Brain microvascular endothelial cell (primary cell): ENCODE measurements around the gene DAGLA.

Source experiments
- DNase-seq: peaks from one replicate; pipeline ENCODE4 v3.0.0-alpha.2; 2020
- H3K27ac ChIP-seq: fragments of 250-450 bp; sonication (Bioruptor Pico); 2 replicates; pipeline ENCODE4 v1.5.1; 2020; ENCODE audit warnings: mild to moderate bottlenecking, moderate library complexity
- H3K27me3 ChIP-seq: fragments of 250-450 bp; sonication (Bioruptor Pico); replicated peaks from 2 replicates; pipeline ENCODE4 v1.5.1; 2020; ENCODE audit warnings: mild to moderate bottlenecking
- H3K36me3 ChIP-seq: fragments of 250-450 bp; sonication (Bioruptor Pico); replicated peaks from 2 replicates; pipeline ENCODE4 v1.5.1; 2020; ENCODE audit warnings: mild to moderate bottlenecking
- H3K4me3 ChIP-seq: 2 replicates; pipeline ENCODE4 v1.5.1; 2011; ENCODE audit warnings: low read depth, mild to moderate bottlenecking, control low read depth, low read length, moderate library complexity
- in situ Hi-C: cut with HindIII; loops from 2 replicates; pipeline ENCODE4 v1.10.0; 2017; ENCODE audit warnings: low sequenced_read_pairs, low pct_ligation_motif_present
- TF ChIP-seq, protein P1 (sequence below): IDR thresholded peaks from 2 replicates; pipeline ENCODE4 v1.5.1; 2011; ENCODE audit warnings: low read depth, mild to moderate bottlenecking, moderate library complexity, low read length, control low read depth, inconsistent platforms; ENCODE audit errors: missing control alignments

Gene DAGLA

DNA sequence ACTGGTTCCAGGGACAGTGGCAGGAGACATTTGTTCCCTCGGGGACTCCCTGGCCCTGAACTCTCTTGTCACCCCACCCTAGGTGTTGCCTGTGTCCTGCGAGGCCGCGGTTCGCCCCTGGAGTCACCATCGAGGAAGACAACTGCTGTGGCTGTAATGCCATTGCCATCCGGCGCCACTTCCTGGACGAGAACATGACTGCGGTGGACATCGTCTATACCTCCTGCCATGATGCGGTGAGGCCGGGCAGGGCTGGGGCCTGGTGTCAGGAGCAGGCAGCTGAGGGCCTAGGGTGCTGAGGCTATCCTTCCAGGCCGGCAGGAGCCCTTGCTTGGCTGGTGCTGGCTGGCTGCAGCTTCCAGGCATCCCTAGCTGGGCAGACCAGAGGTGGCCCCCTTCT lies 54.6 kb downstream of the DAGLA start:
- H3K27ac ChIP-seq: no peak overlapping the region
- no peaks in the 10 kb centered on the region for H3K27me3 ChIP-seq
- TF ChIP-seq, protein P1, sequence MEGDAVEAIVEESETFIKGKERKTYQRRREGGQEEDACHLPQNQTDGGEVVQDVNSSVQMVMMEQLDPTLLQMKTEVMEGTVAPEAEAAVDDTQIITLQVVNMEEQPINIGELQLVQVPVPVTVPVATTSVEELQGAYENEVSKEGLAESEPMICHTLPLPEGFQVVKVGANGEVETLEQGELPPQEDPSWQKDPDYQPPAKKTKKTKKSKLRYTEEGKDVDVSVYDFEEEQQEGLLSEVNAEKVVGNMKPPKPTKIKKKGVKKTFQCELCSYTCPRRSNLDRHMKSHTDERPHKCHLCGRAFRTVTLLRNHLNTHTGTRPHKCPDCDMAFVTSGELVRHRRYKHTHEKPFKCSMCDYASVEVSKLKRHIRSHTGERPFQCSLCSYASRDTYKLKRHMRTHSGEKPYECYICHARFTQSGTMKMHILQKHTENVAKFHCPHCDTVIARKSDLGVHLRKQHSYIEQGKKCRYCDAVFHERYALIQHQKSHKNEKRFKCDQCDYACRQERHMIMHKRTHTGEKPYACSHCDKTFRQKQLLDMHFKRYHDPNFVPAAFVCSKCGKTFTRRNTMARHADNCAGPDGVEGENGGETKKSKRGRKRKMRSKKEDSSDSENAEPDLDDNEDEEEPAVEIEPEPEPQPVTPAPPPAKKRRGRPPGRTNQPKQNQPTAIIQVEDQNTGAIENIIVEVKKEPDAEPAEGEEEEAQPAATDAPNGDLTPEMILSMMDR: no peak
- no peak for DNase-seq
- H3K4me3 ChIP-seq: no peak overlapping the region
- in situ Hi-C loops: no loop called here
- H3K36me3 ChIP-seq: peaks cover 12% of the 10 kb centered on the region

DNA sequence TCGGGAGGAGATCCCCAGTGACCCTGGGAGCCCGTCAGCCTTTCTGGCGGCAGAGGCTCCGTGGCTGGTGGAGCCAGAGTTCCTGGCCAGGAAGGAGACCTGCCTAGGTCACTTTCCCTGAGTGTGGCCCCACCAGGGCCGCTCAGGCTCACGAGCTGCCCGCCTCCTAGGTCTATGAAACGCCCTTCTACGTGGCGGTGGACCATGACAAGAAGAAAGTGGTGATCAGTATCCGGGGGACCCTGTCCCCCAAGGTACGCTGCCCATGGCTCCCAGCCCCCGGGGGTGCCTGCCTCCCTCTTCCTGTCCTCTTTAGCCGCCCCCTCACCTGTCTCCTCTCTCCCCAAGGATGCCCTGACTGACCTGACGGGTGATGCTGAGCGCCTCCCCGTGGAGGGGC lies 55.2 kb downstream of the DAGLA start:
- TF ChIP-seq, protein P1: no peak
- H3K36me3 ChIP-seq: peaks cover 12% of the 10 kb centered on the region
- no peak for DNase-seq
- no peak overlapping the region for H3K27ac ChIP-seq
- in situ Hi-C loops: no loop called here
- H3K27me3 ChIP-seq: no peaks in the 10 kb centered on the region
- no peak overlapping the region for H3K4me3 ChIP-seq

- TF ChIP-seq, protein P1: no peak
Observed at GRCh38 chr11:61736310-61736709, 56.1 kb downstream of the DAGLA start.

DNA sequence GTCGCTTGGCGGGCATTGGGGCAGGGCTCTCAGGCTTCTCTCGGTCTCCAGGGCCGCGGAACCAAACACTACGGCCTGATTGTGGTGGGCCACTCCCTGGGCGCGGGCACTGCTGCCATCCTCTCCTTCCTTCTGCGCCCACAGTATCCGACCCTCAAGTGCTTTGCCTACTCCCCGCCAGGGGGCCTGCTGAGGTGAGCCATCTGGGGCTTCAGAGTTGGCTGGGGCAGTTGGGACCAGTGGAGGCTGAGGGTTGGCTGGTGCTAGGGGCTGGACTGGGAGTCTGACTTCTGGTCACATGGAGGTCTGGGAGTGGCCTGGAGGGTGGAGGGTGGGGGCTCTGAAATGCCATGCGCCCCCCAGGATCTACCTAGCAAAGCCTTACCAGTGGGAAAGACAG lies 56.9 kb downstream of the DAGLA start:
- Histone ChIP-seq H3K27me3 (no peaks in the 10 kb centered on the region), H3K27ac (no peak overlapping the region), H3K36me3 (peaks cover 12% of the 10 kb centered on the region), H3K4me3 (no peak overlapping the region)
- in situ Hi-C loops: no loop called here
- TF ChIP-seq, protein P1: no peak
- DNase-seq: no peak

More at GRCh38 chr11:61736310-61736709, 56.1 kb downstream of the DAGLA start:
- no peak overlapping the region for H3K27ac ChIP-seq
- no peak for DNase-seq
- no peaks in the 10 kb centered on the region for H3K27me3 ChIP-seq
- peaks cover 12% of the 10 kb centered on the region for H3K36me3 ChIP-seq
- in situ Hi-C loops: no loop called here
- H3K4me3 ChIP-seq: no peak overlapping the region

GRCh38 chr11:61737636-61738386 lies 57.6 kb downstream of the DAGLA start:
- Histone ChIP-seq H3K36me3 (peaks cover 12% of the 10 kb centered on the region), H3K27ac (no peak overlapping the region), H3K4me3 (no peak overlapping the region), H3K27me3 (no peaks in the 10 kb centered on the region)
- DNase-seq: no peak
- in situ Hi-C loops: no loop called here
- TF ChIP-seq, protein P1: no peak

DNA sequence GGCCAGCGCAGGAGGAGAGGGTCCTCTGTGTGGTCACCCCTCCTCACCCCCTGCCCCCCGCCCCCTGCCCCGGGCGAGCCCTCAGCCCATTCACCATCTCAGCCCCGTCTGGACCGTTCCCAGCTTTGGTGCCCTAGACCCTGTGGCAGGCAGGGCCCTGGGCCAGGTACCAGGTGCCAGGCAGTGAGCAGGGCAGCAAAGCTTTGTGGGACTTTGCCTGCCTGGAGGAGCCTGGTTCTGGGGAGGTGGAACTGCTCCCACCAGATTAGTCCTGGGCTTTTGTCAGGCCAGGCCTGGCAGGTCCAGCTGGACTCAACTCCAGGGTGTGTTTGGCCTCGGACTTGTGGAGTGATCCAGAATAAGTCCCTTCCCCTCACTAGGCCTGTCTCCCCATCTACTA lies 58.6 kb downstream of the DAGLA start:
- DNase-seq: no peak
- in situ Hi-C loops: no loop called here

More for the DNA sequence above, 58.6 kb downstream of the DAGLA start:
- TF ChIP-seq, protein P1: no peak
- Histone ChIP-seq H3K27me3 (no peaks in the 10 kb centered on the region), H3K4me3 (no peak overlapping the region), H3K36me3 (peaks cover 12% of the 10 kb centered on the region), H3K27ac (no peak overlapping the region)
